ENCODE data around the gene USP5. TPM values are rescaled to one million over a fixed set of nuclear protein-coding genes. Genes with fewer than 3 reads are reported as not detected.
"Not testable (repeated sequence)": the region's sequence is repeated elsewhere in the genome, so short reads cannot be mapped to it uniquely, and the experiment has no call there.

USP5 gene
- total RNA-seq, 2 experiments from 2014 or later: 70.4 to 129 TPM

- peak overlapping the region; percentile 78; the same call in 1 of the 2 replicates for H2AFZ ChIP-seq (ENCODE audit: low read length)
- H3K4me1 ChIP-seq (ENCODE audit: insufficient read depth, low read length, poor library complexity, severe bottlenecking): peaks cover 28% of the 10 kb centered on the region
- ChIA-PET CTCF (ENCODE audit: unreplicated experiment) (interaction anchor here (0.6 to 2.0 kb wide), 8 partner anchors 10 to 51 kb away, joined by 3 to 17 read pairs (median 4); partner anchors contain the start of genes SPSB2 and TPI1), POLR2A (interaction anchor here (0.6 to 2.5 kb wide), 12 partner anchors 8 to 55 kb away, joined by 3 to 17 read pairs (median 4); partner anchors contain the start of genes C12orf57, CDCA3, LRRC23 and RNU7-1)
- no peaks in the 10 kb centered on the region for H3K36me3 ChIP-seq (ENCODE audit: insufficient read depth, low read length)
- no peaks in the 10 kb centered on the region for H3K9me3 ChIP-seq (ENCODE audit: low read length)
- intact Hi-C loops (cut with micrococcal nuclease; ENCODE audit: unreplicated experiment): loop anchor here (1.0 to 2.0 kb wide), 5 partner anchors 18 to 46 kb away; partner anchors contain the start of genes CDCA3, ENO2 and SPSB2
- peak; percentile 98 for DNase-seq (ENCODE audit: low spot score)
- no peaks in the 10 kb centered on the region for H4K20me1 ChIP-seq (ENCODE audit: insufficient read depth, low read length)
- peak overlapping the region; percentile 81 for H3K27ac ChIP-seq (ENCODE audit: low read depth, low read length, poor library complexity, severe bottlenecking)
- BruUV-seq (replicated peaks): no TSS peak
- TF ChIP-seq, protein P1, sequence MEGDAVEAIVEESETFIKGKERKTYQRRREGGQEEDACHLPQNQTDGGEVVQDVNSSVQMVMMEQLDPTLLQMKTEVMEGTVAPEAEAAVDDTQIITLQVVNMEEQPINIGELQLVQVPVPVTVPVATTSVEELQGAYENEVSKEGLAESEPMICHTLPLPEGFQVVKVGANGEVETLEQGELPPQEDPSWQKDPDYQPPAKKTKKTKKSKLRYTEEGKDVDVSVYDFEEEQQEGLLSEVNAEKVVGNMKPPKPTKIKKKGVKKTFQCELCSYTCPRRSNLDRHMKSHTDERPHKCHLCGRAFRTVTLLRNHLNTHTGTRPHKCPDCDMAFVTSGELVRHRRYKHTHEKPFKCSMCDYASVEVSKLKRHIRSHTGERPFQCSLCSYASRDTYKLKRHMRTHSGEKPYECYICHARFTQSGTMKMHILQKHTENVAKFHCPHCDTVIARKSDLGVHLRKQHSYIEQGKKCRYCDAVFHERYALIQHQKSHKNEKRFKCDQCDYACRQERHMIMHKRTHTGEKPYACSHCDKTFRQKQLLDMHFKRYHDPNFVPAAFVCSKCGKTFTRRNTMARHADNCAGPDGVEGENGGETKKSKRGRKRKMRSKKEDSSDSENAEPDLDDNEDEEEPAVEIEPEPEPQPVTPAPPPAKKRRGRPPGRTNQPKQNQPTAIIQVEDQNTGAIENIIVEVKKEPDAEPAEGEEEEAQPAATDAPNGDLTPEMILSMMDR (conservative IDR thresholded peaks at IDR 0.05; ENCODE audit: low read length): peak; percentile 82
- TF ChIP-seq EZH2phosphoT487 (IDR thresholded peaks at IDR 0.05; ENCODE audit: borderline replicate concordance, low read depth, low read length): no peak
- H3K4me2 ChIP-seq (ENCODE audit: low read length): peak overlapping the region; percentile 72
- peak overlapping the region; percentile 66 for H3K4me3 ChIP-seq (ENCODE audit: low read depth, low read length, poor library complexity, severe bottlenecking)
- H3K9me2 ChIP-seq (ENCODE audit: insufficient read depth, low read length): no peaks in the 10 kb centered on the region
- no peaks in the 10 kb centered on the region for H3K79me2 ChIP-seq (ENCODE audit: insufficient read depth, low read depth, low read length)
These were observed 39.1 kb downstream of the USP5 start for GRCh38 chr12:6890789-6891645.

- H4K20me1 ChIP-seq (ENCODE audit: insufficient read depth, low read length): no peaks in the 10 kb centered on the region
- H2AFZ ChIP-seq (ENCODE audit: low read length): peak overlapping the region; percentile 78; the same call in 1 of the 2 replicates
- ChIA-PET POLR2A (interaction anchor here (0.6 to 2.5 kb wide), 12 partner anchors 9 to 54 kb away, joined by 3 to 17 read pairs (median 4); partner anchors contain the start of genes C12orf57, CDCA3, LRRC23 and RNU7-1), CTCF (ENCODE audit: unreplicated experiment) (interaction anchor here (0.6 to 2.0 kb wide), 8 partner anchors 10 to 52 kb away, joined by 3 to 17 read pairs (median 4); partner anchors contain the start of genes SPSB2 and TPI1)
- intact Hi-C loops (cut with micrococcal nuclease; ENCODE audit: unreplicated experiment): loop anchor here (1.0 to 2.0 kb wide), 5 partner anchors 18 to 45 kb away; partner anchors contain the start of genes CDCA3, ENO2 and SPSB2
- DNase-seq (ENCODE audit: low spot score): no peak
- H3K79me2 ChIP-seq (ENCODE audit: insufficient read depth, low read depth, low read length): no peaks in the 10 kb centered on the region
- no peaks in the 10 kb centered on the region for H3K9me2 ChIP-seq (ENCODE audit: insufficient read depth, low read length)
- peak overlapping the region; percentile 72 for H3K4me2 ChIP-seq (ENCODE audit: low read length)
- TF ChIP-seq EZH2phosphoT487 (IDR thresholded peaks at IDR 0.05; ENCODE audit: borderline replicate concordance, low read depth, low read length): no peak
- TF ChIP-seq, protein P1 (conservative IDR thresholded peaks at IDR 0.05; ENCODE audit: low read length): no peak
- no peaks in the 10 kb centered on the region for H3K36me3 ChIP-seq (ENCODE audit: insufficient read depth, low read length)
- H3K9me3 ChIP-seq (ENCODE audit: low read length): no peaks in the 10 kb centered on the region
- H3K4me1 ChIP-seq (ENCODE audit: insufficient read depth, low read length, poor library complexity, severe bottlenecking): peaks cover 28% of the 10 kb centered on the region
- TSS peak; percentile 75 for BruUV-seq (replicated peaks)
- H3K27ac ChIP-seq (ENCODE audit: low read depth, low read length, poor library complexity, severe bottlenecking): peak overlapping the region; percentile 80
- H3K4me3 ChIP-seq (ENCODE audit: low read depth, low read length, poor library complexity, severe bottlenecking): peak overlapping the region; percentile 66
These were observed 39.7 kb downstream of the USP5 start for GRCh38 chr12:6891646-6892001.

- H3K4me3 ChIP-seq (ENCODE audit: low read depth, low read length, poor library complexity, severe bottlenecking); H4K20me1 ChIP-seq (ENCODE audit: insufficient read depth, low read length); intact Hi-C loops (cut with micrococcal nuclease; ENCODE audit: unreplicated experiment); H3K79me2 ChIP-seq (ENCODE audit: insufficient read depth, low read depth, low read length); H3K9me3 ChIP-seq (ENCODE audit: low read length); BruUV-seq (replicated peaks); H3K27ac ChIP-seq (ENCODE audit: low read depth, low read length, poor library complexity, severe bottlenecking); H2AFZ ChIP-seq (ENCODE audit: low read length); H3K9me2 ChIP-seq (ENCODE audit: insufficient read depth, low read length); H3K36me3 ChIP-seq (ENCODE audit: insufficient read depth, low read length); DNase-seq (ENCODE audit: low spot score); H3K4me2 ChIP-seq (ENCODE audit: low read length): not testable (repeated sequence)
- CTCF ChIA-PET (ENCODE audit: unreplicated experiment): interaction anchor here (2.0 kb wide), 1 partner anchor 20 kb away, joined by 17 read pairs; the partner anchor contains the start of gene SPSB2
- POLR2A ChIA-PET: interaction anchor here (1.0 to 2.5 kb wide), 5 partner anchors 12 to 53 kb away, joined by 3 to 17 read pairs (median 8); partner anchors contain the start of genes LRRC23, SPSB2 and USP5
- H3K4me1 ChIP-seq (ENCODE audit: insufficient read depth, low read length, poor library complexity, severe bottlenecking): peaks cover 19% of the 10 kb centered on the region
These were observed 40.7 kb downstream of the USP5 start for GRCh38 chr12:6892683-6893082.

Measured in OCI-LY7 (cell line).